ENCODE results near the gene TSPAN18. TPM values are rescaled to one million over a fixed set of nuclear protein-coding genes. Genes with fewer than 3 reads are reported as not detected.

The TSPAN18 gene
- polyA plus RNA-seq, 6 donors from 2014 or later, result 0.27 to 1.6 (median 1.1) TPM; not detected in 1

- Mint-ChIP-seq H3K4me1 (peaks cover 5 to 13% (median 7%) of the 10 kb centered on the region in 3 donors), H3K27ac (peak overlapping the region in 2 of 6 donors; percentile 39 to 56), H3K9me3 (no peaks in the 10 kb centered on the region), H3K27me3 (peaks cover 4 to 6% (median 5%) of the 10 kb centered on the region in 3 donors), H3K4me3 (peak overlapping the region in 2 of 8 donors; percentile 22 to 40), H3K36me3 (no peaks in the 10 kb centered on the region)
- ATAC-seq (ENCODE audit: low read depth in 2 of 2) (peak in 1 of 2 donors; percentile 35), DNase-seq (no peak)
Observed at GRCh38 chr11:44977493-44977984, 250.8 kb downstream of the TSPAN18 start.

- ATAC-seq (ENCODE audit: low read depth in 2 of 2), result no peak
- Mint-ChIP-seq H3K4me1 (peaks cover 5 to 14% (median 7%) of the 10 kb centered on the region in 3 donors), H3K27me3 (peaks cover under 1 to 6% (median 5%) of the 10 kb centered on the region in 3 donors), H3K36me3 (no peaks in the 10 kb centered on the region), H3K4me3 (no peak overlapping the region), H3K9me3 (no peaks in the 10 kb centered on the region), H3K27ac (no peak overlapping the region)
- no peak for DNase-seq
Observed at GRCh38 chr11:44978274-44978960, 251.7 kb downstream of the TSPAN18 start.

- Mint-ChIP-seq H3K4me3 (no peak overlapping the region), H3K27ac (no peak overlapping the region), H3K36me3 (no peaks in the 10 kb centered on the region), H3K9me3 (no peaks in the 10 kb centered on the region), H3K4me1 (peaks cover 5 to 18% (median 7%) of the 10 kb centered on the region in 3 donors), H3K27me3 (peaks cover 0 to 6% (median 5%) of the 10 kb centered on the region in 3 donors)
- DNase-seq (no peak), ATAC-seq (ENCODE audit: low read depth in 2 of 2) (no peak)
Observed at GRCh38 chr11:44978961-44979331, 252.2 kb downstream of the TSPAN18 start.

- no peaks in the 10 kb centered on the region for H3K9me3 Mint-ChIP-seq
- H3K27me3 Mint-ChIP-seq, result peaks cover 0 to 6% (median 5%) of the 10 kb centered on the region in 3 donors
- H3K4me3 Mint-ChIP-seq, result no peak overlapping the region
- no peaks in the 10 kb centered on the region for H3K36me3 Mint-ChIP-seq
- peak overlapping the region in 1 of 6 donors; percentile 38 for H3K27ac Mint-ChIP-seq
- DNase-seq (no peak), ATAC-seq (ENCODE audit: low read depth in 2 of 2) (no peak)
- peaks cover 5 to 18% (median 7%) of the 10 kb centered on the region in 3 donors for H3K4me1 Mint-ChIP-seq
Observed at GRCh38 chr11:44979543-44980399, 253.0 kb downstream of the TSPAN18 start.

GRCh38 chr11:44980533-44981427 is 254.0 kb downstream of the TSPAN18 start:
- Mint-ChIP-seq H3K27me3 (peaks cover 0 to 6% (median 5%) of the 10 kb centered on the region in 3 donors), H3K4me1 (peaks cover 5 to 18% (median 7%) of the 10 kb centered on the region in 3 donors), H3K27ac (peak overlapping the region in 1 of 6 donors; percentile 48), H3K36me3 (no peaks in the 10 kb centered on the region), H3K9me3 (no peaks in the 10 kb centered on the region), H3K4me3 (no peak overlapping the region)
- DNase-seq (no peak), ATAC-seq (ENCODE audit: low read depth in 2 of 2) (no peak)

Other genes starting within 250 kb of the TSPAN18 start
- gene CD82, start 161.3 kb upstream of the TSPAN18 start, polyA plus RNA-seq (ENCODE audit: low read depth in 6 of 6), result 100 to 1,000 TPM; 146 to 292 (median 225) TPM
- 10 to 100 TPM; 29.7 to 68.5 (median 39.4) TPM for gene TP53I11, start 223.9 kb downstream of the TSPAN18 start, polyA plus RNA-seq (ENCODE audit: low read depth in 6 of 6)

Measured in naive B cell (primary cell).